HepG2 (cell line): Measurements from ENCODE around the gene COG1. TPM values are rescaled to one million over a fixed set of nuclear protein-coding genes. Genes with fewer than 3 reads are reported as not detected.

ENCODE experiments used
- ARID2 ChIP-seq: sonication (generic); formaldehyde crosslinking; IDR thresholded peaks from 2 replicates; pipeline ENCODE4 v1.8.1; 2022; ENCODE audit warnings: mild to moderate bottlenecking, missing genetic modification reagents, borderline replicate concordance
- ATF7 ChIP-seq, 2 experiments: fragments of 450-650 bp in 1 of 2; sonication (generic) in 1 of 2; formaldehyde crosslinking in 1 of 2; IDR thresholded peaks; 2 replicates each; pipeline versions ENCODE4 v1.4.0 to v1.6.1; 2016 to 2020; ENCODE audit warnings: antibody characterized with exemption in 1 of 2, mild to moderate bottlenecking in 1 of 2, missing genetic modification reagents in 1 of 2
- CHD2 ChIP-seq: IDR thresholded peaks from 2 replicates; pipeline ENCODE4 v1.6.1; 2011; ENCODE audit warnings: low read depth, low read length, improper control_type of control experiment
- FOXO4 ChIP-seq: sonication (generic); formaldehyde crosslinking; conservative IDR thresholded peaks from 2 replicates; pipeline ENCODE4 v1.8.1; 2023; ENCODE audit warnings: missing genetic modification reagents
- MED1 ChIP-seq: sonication (generic); formaldehyde crosslinking; IDR thresholded peaks from 2 replicates; pipeline ENCODE4 v1.4.0; 2020; ENCODE audit warnings: missing genetic modification reagents
- MEF2D ChIP-seq: sonication (generic); formaldehyde crosslinking; IDR thresholded peaks from 2 replicates; pipeline ENCODE4 v1.5.1; 2020; ENCODE audit warnings: mild to moderate bottlenecking, missing genetic modification reagents
- PCBP1 ChIP-seq: fragments of 200-400 bp; formaldehyde crosslinking; IDR thresholded peaks from 2 replicates; pipeline ENCODE4 v1.6.1; 2017; ENCODE audit warnings: mild to moderate bottlenecking, low read depth, low read length, borderline replicate concordance
- PHB2 ChIP-seq: fragments of 450-650 bp; IDR thresholded peaks from 2 replicates; pipeline ENCODE4 v1.6.1; 2018; ENCODE audit not compliant: partially characterized antibody
- SAFB2 ChIP-seq: sonication (generic); formaldehyde crosslinking; IDR thresholded peaks from 2 replicates; pipeline ENCODE4 v1.5.1; 2020; ENCODE audit warnings: missing genetic modification reagents, low read depth, mild to moderate bottlenecking, borderline replicate concordance
- SRSF1 ChIP-seq: fragments of 200-400 bp; formaldehyde crosslinking; optimal IDR thresholded peaks from 2 replicates; pipeline ENCODE3; 2017; ENCODE audit warnings: mild to moderate bottlenecking, low read depth, low read length, moderate library complexity
- TGIF2 ChIP-seq: IDR thresholded peaks from 2 replicates; pipeline ENCODE4 v1.6.1; 2016; ENCODE audit warnings: control low read depth, missing compliant biosample characterization
- ZBTB2 ChIP-seq: sonication (generic); formaldehyde crosslinking; IDR thresholded peaks from 2 replicates; pipeline ENCODE4 v1.8.0; 2022; ENCODE audit warnings: low read depth, missing genetic modification reagents
- ZC3H4 ChIP-seq: sonication (generic); formaldehyde crosslinking; IDR thresholded peaks from 2 replicates; pipeline ENCODE4 v1.4.0; 2020; ENCODE audit warnings: missing genetic modification reagents, borderline replicate concordance
- ZFP36L1 ChIP-seq: sonication (generic); formaldehyde crosslinking; IDR thresholded peaks from 2 replicates; pipeline ENCODE4 v1.8.0; 2022; ENCODE audit warnings: mild to moderate bottlenecking, missing genetic modification reagents, moderate library complexity
- ZNF549 ChIP-seq: sonication (generic); formaldehyde crosslinking; IDR thresholded peaks from 2 replicates; pipeline ENCODE4 v1.5.0; 2020; ENCODE audit warnings: missing genetic modification reagents
- ZNF589 ChIP-seq: sonication (generic); formaldehyde crosslinking; conservative IDR thresholded peaks from 2 replicates; pipeline ENCODE4 v1.8.0; 2022; ENCODE audit warnings: mild to moderate bottlenecking, moderate library complexity, missing genetic modification reagents
- ZNF75D ChIP-seq: sonication (generic); formaldehyde crosslinking; IDR thresholded peaks from 2 replicates; pipeline ENCODE4 v1.8.1; 2023; ENCODE audit warnings: missing genetic modification reagents, mild to moderate bottlenecking, borderline replicate concordance
- ZNF766 ChIP-seq: sonication (generic); formaldehyde crosslinking; IDR thresholded peaks from 2 replicates; pipeline ENCODE4 v1.5.0; 2020; ENCODE audit warnings: missing genetic modification reagents, borderline replicate concordance
- ZNF782 ChIP-seq: sonication (generic); formaldehyde crosslinking; IDR thresholded peaks from 2 replicates; pipeline ENCODE4 v1.4.0; 2020; ENCODE audit warnings: missing genetic modification reagents, mild to moderate bottlenecking, borderline replicate concordance
- ZZZ3 ChIP-seq: sonication (generic); formaldehyde crosslinking; IDR thresholded peaks from 2 replicates; pipeline ENCODE4 v1.4.0; 2020; ENCODE audit warnings: missing genetic modification reagents, mild to moderate bottlenecking, borderline replicate concordance
- polyA plus RNA-seq, 8 experiments: library from polyadenylated mRNA; depleted of rRNA in 3 of 8; stranded (reverse) in 7 of 8; unstranded in 1 of 8; fragments of >200 nt; fragmentation: Illumina TruSeq in 4 of 8; extraction: Trizol in 4 of 8; gene quantifications; 2 replicates each; pipeline versions ENCODE4 v1.2.1 to v1.2.3, GENCODE V29; 2011 to 2016; ENCODE audit warnings: low read depth in 4 of 8, missing spikeins in 1 of 8, mixed read lengths in 1 of 8; ENCODE audit not compliant: insufficient read depth in 1 of 8
- total RNA-seq, 5 experiments: library from RNA; depleted of rRNA; stranded (reverse); fragments of >200 nt; fragmentation: Illumina TruSeq; extraction: Trizol; gene quantifications; 2 replicates each; pipeline ENCODE4 v1.2.3, GENCODE V29; 2016; ENCODE audit warnings: low read depth in 1 of 5
- TF ChIP-seq, protein P1 (sequence below): sonication (generic); formaldehyde crosslinking; IDR thresholded peaks from 2 replicates; pipeline ENCODE4 v1.8.1; 2023; ENCODE audit warnings: mild to moderate bottlenecking, missing genetic modification reagents
- TF ChIP-seq, protein P2 (sequence below), 2 experiments: sonication (generic) in 1 of 2; formaldehyde crosslinking in 1 of 2; IDR thresholded peaks; 2 replicates each; pipeline versions ENCODE4 v1.4.0 to v1.6.1; 2018 to 2020; ENCODE audit warnings: missing genetic modification reagents in 2 of 2, borderline replicate concordance in 1 of 2, low read depth in 1 of 2, mild to moderate bottlenecking in 1 of 2, missing biosample characterization in 1 of 2

Gene COG1
- total and polyA plus RNA-seq, 2 of the 13 experiments (the other 11 are each of a cell fraction or from before 2014, with no cell fraction given), result 36.6 to 39.7 TPM

DNA sequence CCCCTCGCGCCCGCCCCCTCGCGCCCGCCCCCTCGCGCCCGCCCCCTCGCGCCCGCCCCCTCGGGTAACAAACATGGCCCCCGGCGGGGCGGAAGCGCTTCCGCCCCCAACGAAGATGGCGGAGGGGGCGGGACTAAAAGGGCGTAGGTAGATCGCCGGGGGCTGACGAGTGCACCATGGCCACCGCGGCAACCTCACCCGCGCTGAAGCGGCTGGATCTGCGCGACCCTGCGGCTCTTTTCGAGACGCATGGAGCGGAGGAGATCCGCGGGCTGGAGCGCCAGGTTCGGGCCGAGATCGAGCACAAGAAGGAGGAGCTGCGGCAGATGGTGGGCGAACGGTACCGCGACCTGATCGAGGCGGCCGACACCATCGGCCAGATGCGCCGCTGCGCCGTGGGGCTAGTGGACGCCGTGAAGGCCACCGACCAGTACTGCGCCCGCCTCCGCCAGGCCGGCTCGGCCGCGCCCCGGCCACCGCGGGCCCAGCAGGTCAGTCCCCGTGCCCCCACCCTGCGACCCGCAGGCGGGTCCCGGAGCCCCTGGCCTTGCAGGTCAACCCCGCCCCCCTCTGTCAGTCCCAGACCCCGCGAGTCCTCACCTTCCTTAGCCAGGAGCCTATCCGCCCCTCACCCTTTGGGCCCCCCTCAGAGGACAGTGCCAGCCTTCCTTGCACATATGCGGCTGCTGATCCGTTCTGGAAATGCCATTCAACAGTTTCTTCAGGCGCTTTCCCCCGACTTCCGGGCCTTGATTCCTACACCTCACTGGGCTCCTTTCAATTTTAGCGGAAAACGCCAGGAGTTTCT lies at the start of gene COG1 (continued):
- TF ChIP-seq, protein P1, sequence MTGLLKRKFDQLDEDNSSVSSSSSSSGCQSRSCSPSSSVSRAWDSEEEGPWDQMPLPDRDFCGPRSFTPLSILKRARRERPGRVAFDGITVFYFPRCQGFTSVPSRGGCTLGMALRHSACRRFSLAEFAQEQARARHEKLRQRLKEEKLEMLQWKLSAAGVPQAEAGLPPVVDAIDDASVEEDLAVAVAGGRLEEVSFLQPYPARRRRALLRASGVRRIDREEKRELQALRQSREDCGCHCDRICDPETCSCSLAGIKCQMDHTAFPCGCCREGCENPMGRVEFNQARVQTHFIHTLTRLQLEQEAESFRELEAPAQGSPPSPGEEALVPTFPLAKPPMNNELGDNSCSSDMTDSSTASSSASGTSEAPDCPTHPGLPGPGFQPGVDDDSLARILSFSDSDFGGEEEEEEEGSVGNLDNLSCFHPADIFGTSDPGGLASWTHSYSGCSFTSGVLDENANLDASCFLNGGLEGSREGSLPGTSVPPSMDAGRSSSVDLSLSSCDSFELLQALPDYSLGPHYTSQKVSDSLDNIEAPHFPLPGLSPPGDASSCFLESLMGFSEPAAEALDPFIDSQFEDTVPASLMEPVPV (CRISPR knock-in tag), result peak; percentile 71
- TF ChIP-seq, protein P2, sequence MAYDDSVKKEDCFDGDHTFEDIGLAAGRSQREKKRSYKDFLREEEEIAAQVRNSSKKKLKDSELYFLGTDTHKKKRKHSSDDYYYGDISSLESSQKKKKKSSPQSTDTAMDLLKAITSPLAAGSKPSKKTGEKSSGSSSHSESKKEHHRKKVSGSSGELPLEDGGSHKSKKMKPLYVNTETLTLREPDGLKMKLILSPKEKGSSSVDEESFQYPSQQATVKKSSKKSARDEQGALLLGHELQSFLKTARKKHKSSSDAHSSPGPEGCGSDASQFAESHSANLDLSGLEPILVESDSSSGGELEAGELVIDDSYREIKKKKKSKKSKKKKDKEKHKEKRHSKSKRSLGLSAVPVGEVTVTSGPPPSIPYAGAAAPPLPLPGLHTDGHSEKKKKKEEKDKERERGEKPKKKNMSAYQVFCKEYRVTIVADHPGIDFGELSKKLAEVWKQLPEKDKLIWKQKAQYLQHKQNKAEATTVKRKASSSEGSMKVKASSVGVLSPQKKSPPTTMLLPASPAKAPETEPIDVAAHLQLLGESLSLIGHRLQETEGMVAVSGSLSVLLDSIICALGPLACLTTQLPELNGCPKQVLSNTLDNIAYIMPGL (CRISPR knock-in tag; IDR thresholded peaks at IDR 0.05; ENCODE audit: borderline replicate concordance in 1 of 2, low read depth in 1 of 2), result peak; percentile 14 to 91; a peak in 2 of 4 replicates
- peak; percentile 63; the same call in 1 of the 2 replicates for TF ChIP-seq MEF2D
- TF ChIP-seq ZFP36L1 (CRISPR knock-in tag), result no peak; the same call in 1 of the 2 replicates
- TF ChIP-seq ZNF782 (CRISPR knock-in tag), result peak; percentile 79; the same call in 1 of the 2 replicates
- TF ChIP-seq FOXO4 (CRISPR knock-in tag), result no peak
- no peak; the same call in 1 of the 2 replicates for TF ChIP-seq ZZZ3 (CRISPR knock-in tag)
- TF ChIP-seq SRSF1, result peak; percentile 88
- no peak for TF ChIP-seq ZBTB2 (CRISPR knock-in tag)
- TF ChIP-seq ZNF589, result no peak
- TF ChIP-seq ZNF75D, result no peak
- peak; percentile 61; the same call in 1 of the 2 replicates for TF ChIP-seq PCBP1
- TF ChIP-seq TGIF2 (CRISPR knock-in tag), result peak; percentile 76; the same call in 1 of the 2 replicates
- peak; percentile 51; the same call in 1 of the 2 replicates for TF ChIP-seq ZNF766
- peak; percentile 93 for TF ChIP-seq SAFB2 (CRISPR knock-in tag)
- peak; percentile 37; the same call in 1 of the 2 replicates for TF ChIP-seq MED1 (CRISPR knock-in tag)
- no peak for TF ChIP-seq PHB2
- TF ChIP-seq ARID2, result no peak; the same call in 1 of the 2 replicates
- no peak for TF ChIP-seq ZC3H4 (CRISPR knock-in tag)
- no peak for TF ChIP-seq ATF7 (IDR thresholded peaks at IDR 0.05)
- TF ChIP-seq ATF7 (CRISPR knock-in tag; IDR thresholded peaks at IDR 0.05), result peak; percentile 73; the same call in 1 of the 2 replicates
- TF ChIP-seq CHD2, result no peak
- TF ChIP-seq ZNF549 (CRISPR knock-in tag), result no peak
